ENCODE measurements around the gene ZFAND2A. TPM values are rescaled to one million over a fixed set of nuclear protein-coding genes. Genes with fewer than 3 reads are reported as not detected.
"Not testable (repeated sequence)": the region's sequence is repeated elsewhere in the genome, so short reads cannot be mapped to it uniquely, and the experiment has no call there.

Gene ZFAND2A
- total RNA-seq, 1 donor from 2014 or later, result 34.5 TPM

- H3K4me3 Mint-ChIP-seq (ENCODE audit: unreplicated experiment), result not testable (repeated sequence)
Observed at GRCh38 chr7:1115171-1116045, 44.6 kb downstream of the ZFAND2A start.

GRCh38 chr7:1114505-1114904 is 45.5 kb downstream of the ZFAND2A start:
- DNase-seq, result no peak
- no peak overlapping the region for H3K27ac Mint-ChIP-seq (ENCODE audit: unreplicated experiment)
- peaks cover 14% of the 10 kb centered on the region for H3K36me3 Mint-ChIP-seq (ENCODE audit: unreplicated experiment)
- peaks cover 8% of the 10 kb centered on the region for H3K9me3 Mint-ChIP-seq (ENCODE audit: unreplicated experiment)
- no peak for TF ChIP-seq CTCF (IDR thresholded peaks at IDR 0.05; ENCODE audit: partially characterized antibody, unreplicated experiment)
- no peak overlapping the region for H3K4me3 Mint-ChIP-seq (ENCODE audit: unreplicated experiment)
- peaks cover 6% of the 10 kb centered on the region for H3K4me1 Mint-ChIP-seq (ENCODE audit: low read depth, unreplicated experiment)
- peaks cover 6% of the 10 kb centered on the region for H3K27me3 Mint-ChIP-seq (ENCODE audit: unreplicated experiment)

More at GRCh38 chr7:1115171-1116045, 44.6 kb downstream of the ZFAND2A start:
- DNase-seq; H3K27ac Mint-ChIP-seq (ENCODE audit: unreplicated experiment); H3K27me3 Mint-ChIP-seq (ENCODE audit: unreplicated experiment); H3K4me1 Mint-ChIP-seq (ENCODE audit: low read depth, unreplicated experiment); H3K9me3 Mint-ChIP-seq (ENCODE audit: unreplicated experiment): not testable (repeated sequence)
- peaks cover 14% of the 10 kb centered on the region for H3K36me3 Mint-ChIP-seq (ENCODE audit: unreplicated experiment)

GRCh38 chr7:1114088-1114487 is 45.9 kb downstream of the ZFAND2A start:
- Mint-ChIP-seq H3K27ac (ENCODE audit: unreplicated experiment) (no peak overlapping the region), H3K36me3 (ENCODE audit: unreplicated experiment) (peaks cover 14% of the 10 kb centered on the region), H3K27me3 (ENCODE audit: unreplicated experiment) (peaks cover 6% of the 10 kb centered on the region), H3K4me3 (ENCODE audit: unreplicated experiment) (no peak overlapping the region), H3K9me3 (ENCODE audit: unreplicated experiment) (peaks cover 9% of the 10 kb centered on the region), H3K4me1 (ENCODE audit: low read depth, unreplicated experiment) (peaks cover 6% of the 10 kb centered on the region)
- DNase-seq, result no peak
- TF ChIP-seq CTCF (IDR thresholded peaks at IDR 0.05; ENCODE audit: partially characterized antibody, unreplicated experiment), result no peak

GRCh38 chr7:1113548-1113885 is 46.5 kb downstream of the ZFAND2A start:
- no peak overlapping the region for H3K27ac Mint-ChIP-seq (ENCODE audit: unreplicated experiment)
- no peak for TF ChIP-seq CTCF (IDR thresholded peaks at IDR 0.05; ENCODE audit: partially characterized antibody, unreplicated experiment)

GRCh38 chr7:1112625-1113547 is 47.1 kb downstream of the ZFAND2A start:
- H3K27ac Mint-ChIP-seq (ENCODE audit: unreplicated experiment), result no peak overlapping the region

More at GRCh38 chr7:1113548-1113885, 46.5 kb downstream of the ZFAND2A start:
- no peak for DNase-seq
- Mint-ChIP-seq H3K27me3 (ENCODE audit: unreplicated experiment) (peaks cover 6% of the 10 kb centered on the region), H3K36me3 (ENCODE audit: unreplicated experiment) (peaks cover 14% of the 10 kb centered on the region), H3K9me3 (ENCODE audit: unreplicated experiment) (peaks cover 10% of the 10 kb centered on the region), H3K4me1 (ENCODE audit: low read depth, unreplicated experiment) (peaks cover 6% of the 10 kb centered on the region), H3K4me3 (ENCODE audit: unreplicated experiment) (no peak overlapping the region)

More at GRCh38 chr7:1112625-1113547, 47.1 kb downstream of the ZFAND2A start:
- no peak for DNase-seq
- Mint-ChIP-seq H3K9me3 (ENCODE audit: unreplicated experiment) (peaks cover 10% of the 10 kb centered on the region), H3K4me1 (ENCODE audit: low read depth, unreplicated experiment) (peaks cover 6% of the 10 kb centered on the region), H3K4me3 (ENCODE audit: unreplicated experiment) (no peak overlapping the region), H3K36me3 (ENCODE audit: unreplicated experiment) (peaks cover 14% of the 10 kb centered on the region), H3K27me3 (ENCODE audit: unreplicated experiment) (peaks cover 6% of the 10 kb centered on the region)
- TF ChIP-seq CTCF (IDR thresholded peaks at IDR 0.05; ENCODE audit: partially characterized antibody, unreplicated experiment), result no peak
